Heart right ventricle (tissue), 16 donors: ENCODE data around the gene UGGT2. TPM values are rescaled to one million over a fixed set of nuclear protein-coding genes. Genes with fewer than 3 reads are reported as not detected.
A peak's percentile ranks its signal among the peaks of the same experiment; 100 is the strongest.

Source experiments
- ATAC-seq, 8 donors: fragments of 200-7000 bp; cut with Tn5 transposase; one replicate each; pipeline ENCODE4 v1.9.1; 2020; ENCODE audit warnings: mild to moderate bottlenecking in 8 of 8, moderate library complexity in 8 of 8, moderate number of reproducible peaks in 1 of 8
- DNase-seq, 2 donors: peaks; one replicate each; pipeline ENCODE4 v3.0.0-alpha.2; 2020
- H3K27ac ChIP-seq, 10 donors: fragments of 200-600 bp; sonication (generic) in 2 of 10; one replicate each; pipeline versions ENCODE4 v1.5.0 to v1.8.0; 2020 to 2022; ENCODE audit warnings: mild to moderate bottlenecking in 3 of 10
- H3K27me3 ChIP-seq, 7 donors: fragments of 200-600 bp; one replicate each; pipeline ENCODE4 v1.8.0; 2021 to 2022; ENCODE audit warnings: mild to moderate bottlenecking in 2 of 7
- H3K36me3 ChIP-seq, 9 donors: fragments of 200-600 bp; sonication (generic) in 1 of 9; one replicate each; pipeline versions ENCODE4 v1.5.0 to v1.8.0; 2020 to 2022; ENCODE audit warnings: mild to moderate bottlenecking in 2 of 9
- H3K4me1 ChIP-seq, 9 donors: fragments of 200-600 bp; sonication (generic) in 1 of 9; one replicate each; pipeline versions ENCODE4 v1.5.0 to v1.8.0; 2020 to 2022; ENCODE audit warnings: mild to moderate bottlenecking in 4 of 9
- H3K4me3 ChIP-seq, 10 donors: fragments of 200-600 bp; sonication (generic) in 2 of 10; one replicate each; pipeline versions ENCODE4 v1.5.0 to v1.8.0; 2020 to 2022; ENCODE audit warnings: mild to moderate bottlenecking in 7 of 10, moderate library complexity in 2 of 10
- H3K9me3 ChIP-seq, 11 donors: fragments of 200-600 bp in 10 of 11; sonication (generic) in 2 of 11; one replicate each; pipeline versions ENCODE4 v1.5.0 to v1.8.0; 2013 to 2022; ENCODE audit warnings: mild to moderate bottlenecking in 2 of 11, control low read depth in 1 of 11, moderate library complexity in 1 of 11
- CTCF ChIP-seq, 9 donors: fragments of 200-600 bp; sonication (generic) in 2 of 9; IDR thresholded peaks; one replicate each; pipeline versions ENCODE4 v1.5.0 to v1.8.0; 2021 to 2022; ENCODE audit warnings: antibody characterized with exemption in 9 of 9, mild to moderate bottlenecking in 5 of 9, moderate library complexity in 1 of 9
- WGBS, 2 donors: extraction: QIAGEN DNeasy Blood & Tissue Kit; methylation state at CpG; one replicate each; pipeline ENCODE4 v1.1.7; 2013; ENCODE audit warnings: inconsistent platforms in 1 of 2; 5-methylcytosine and 5-hydroxymethylcytosine counted together
- intact Hi-C, 10 donors: fragments of 100-400 bp; cut with DNase I; formaldehyde crosslinking; loops; one replicate each; pipeline versions ENCODE4 v1.11.1 to v1.14.2; 2022
- polyA plus RNA-seq, 2 donors: library from polyadenylated mRNA; stranded (reverse); fragments of 200-250 nt; gene quantifications; one replicate each; pipeline ENCODE4 v1.2.3, GENCODE V29; 2013
- total RNA-seq, 10 donors: library from RNA; stranded (reverse); fragmentation: NEBNext Ultra II Directional in 3 of 10; extraction: Animal tissue kit (Norgen Biotek cat#: 25700) in 3 of 10; gene quantifications; one replicate each; pipeline versions ENCODE4 v1.2.1 to v1.2.4, GENCODE V29; 2021 to 2023
- donor health status: Arrhythmogenic right ventricular cardiomyopathy.
- donor health status: ischemic (EF 13 %, LVEDD 7.1; RV severe dilation, severe dysfunction).
- donor health status: healthy with polysubstance abuse.
- donor health status: DM: no; HTN: yes; CAD: no.
- donor health status: DM: no; HTN: no; CAD: no.
- donor health status: ischemic (EF 25% LVEDD 6.9; RV normal size, moderate dysfunction).
- donor health status: ischemic (EF 25% LVEDD 5.7; RV mildly dilated, moderate dysfunction).
- donor health status: healthy.
- donor health status: DM: yes; HTN: yes; CAD: no.
- donor health status: Ischemic cardiomyopathy.
- donor health status: ischemic (EF 35%, LVEDD 5.7; RV mildly dilated, moderate dysfunction).
- donor health status: nonischemic (EF 11% LVEDD 7.7; RV severe dilation, severe dysfunction).
- donor health status: DM: yes; HTN: yes; CAD: no.
- donor health status: PGD.
- donor health status: ischemic (EF 29% LVEDD 5.4; RV normal size, mild dysfunction).
- donor health status: nonischemic (EF 23%, LVEDD 6.1; RV moderate dilation, normal function).

The UGGT2 gene
- total and polyA plus RNA-seq, 12 donors: 4.7 to 13.4 (median 11.0) TPM

DNA sequence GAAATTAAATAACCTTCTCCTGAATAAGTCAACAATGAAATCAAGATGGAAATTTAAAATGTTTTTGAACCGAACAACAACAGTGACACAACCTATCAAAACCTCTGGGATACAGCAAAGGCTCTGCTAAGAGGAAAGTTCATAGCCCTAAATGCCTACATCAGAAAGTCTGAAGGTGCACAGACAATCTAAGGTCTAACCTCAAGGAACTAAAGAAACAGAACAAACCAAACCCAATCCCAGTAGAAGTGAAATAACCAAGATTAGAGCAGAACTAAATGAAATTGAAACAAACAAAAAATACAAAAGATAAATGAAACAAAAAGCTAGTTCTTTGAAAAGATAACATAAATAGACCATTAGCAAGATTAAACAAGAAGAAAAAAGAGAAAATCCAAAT lies 9.0 kb downstream of the UGGT2 start:
- intact Hi-C loops: no loop called here

GRCh38 chr13:96041326-96042110 lies 11.7 kb downstream of the UGGT2 start:
- H3K27me3 ChIP-seq: no peaks in the 10 kb centered on the region
- H3K4me3 ChIP-seq: no peak overlapping the region
- H3K4me1 ChIP-seq: no peaks in the 10 kb centered on the region
- no peak for TF ChIP-seq CTCF (IDR thresholded peaks at IDR 0.05)
- H3K9me3 ChIP-seq: peaks cover 0 to 14% (median 1%) of the 10 kb centered on the region in 11 donors
- H3K27ac ChIP-seq: no peak overlapping the region
- intact Hi-C loops: no loop called here
- DNase-seq (no peak), ATAC-seq (no peak)
- 92 to 95% methylated on average over 4 of the region's 4 CpGs for WGBS, 2 donors
- peaks cover 0 to 3% (median 0%) of the 10 kb centered on the region in 9 donors for H3K36me3 ChIP-seq

More for the DNA sequence above, 9.0 kb downstream of the UGGT2 start:
- 93 to 98% methylated on average over 1 of the region's 1 CpG for WGBS, 2 donors
- H3K4me1 ChIP-seq: no peaks in the 10 kb centered on the region
- H3K27ac ChIP-seq: no peak overlapping the region
- no peaks in the 10 kb centered on the region for H3K27me3 ChIP-seq
- H3K9me3 ChIP-seq: peaks cover 0 to 19% (median 4%) of the 10 kb centered on the region in 11 donors
- TF ChIP-seq CTCF (IDR thresholded peaks at IDR 0.05): no peak
- no peak overlapping the region for H3K4me3 ChIP-seq
- H3K36me3 ChIP-seq: peaks cover 0 to 6% (median 0%) of the 10 kb centered on the region in 9 donors
- no peak for ATAC-seq
- no peak for DNase-seq

DNA sequence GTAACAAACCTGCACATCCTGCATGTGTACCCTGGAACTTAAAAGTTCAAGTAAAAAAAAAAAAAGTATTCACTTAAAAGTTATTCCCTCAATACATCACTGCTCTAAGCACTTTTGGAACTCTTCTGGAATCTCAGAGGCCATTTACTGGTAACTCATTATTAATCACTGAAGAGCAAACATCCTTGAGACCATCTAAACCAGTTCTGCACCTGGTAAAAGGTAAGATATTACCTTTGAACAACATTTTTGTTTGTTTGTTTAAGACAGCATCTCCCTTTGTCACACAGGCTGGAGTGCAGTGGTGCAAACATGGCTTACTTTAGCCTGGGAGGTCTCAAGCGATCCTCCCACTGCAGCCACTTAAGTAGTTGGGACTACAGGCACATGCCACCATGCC lies 16.7 kb downstream of the UGGT2 start:
- no peak for ATAC-seq
- 98 to 100% methylated on average over 1 of the region's 1 CpG for WGBS, 2 donors
- H3K27me3 ChIP-seq: no peaks in the 10 kb centered on the region
- peaks cover 0 to under 1% (median 0%) of the 10 kb centered on the region in 9 donors for H3K36me3 ChIP-seq
- no peak for DNase-seq
- no peak overlapping the region for H3K4me3 ChIP-seq
- intact Hi-C loops: no loop called here
- TF ChIP-seq CTCF (IDR thresholded peaks at IDR 0.05): no peak
- no peaks in the 10 kb centered on the region for H3K4me1 ChIP-seq
- H3K27ac ChIP-seq: no peak overlapping the region
- H3K9me3 ChIP-seq: peaks cover 0 to 11% (median 0%) of the 10 kb centered on the region in 11 donors

- H3K4me3 ChIP-seq: no peak overlapping the region
- no peaks in the 10 kb centered on the region for H3K27me3 ChIP-seq
- no peak for TF ChIP-seq CTCF (IDR thresholded peaks at IDR 0.05)
- intact Hi-C loops: no loop called here
- no peaks in the 10 kb centered on the region for H3K4me1 ChIP-seq
- WGBS, 2 donors: 94 to 96% methylated on average over 10 of the region's 10 CpGs
- peaks cover 0 to 11% (median 0%) of the 10 kb centered on the region in 11 donors for H3K9me3 ChIP-seq
- ATAC-seq (peak in 1 of 8 donors; percentile 50), DNase-seq (no peak)
- no peak overlapping the region for H3K27ac ChIP-seq
- peaks cover 0 to 15% (median 0%) of the 10 kb centered on the region in 9 donors for H3K36me3 ChIP-seq
These were observed 18.5 kb downstream of the UGGT2 start for GRCh38 chr13:96034662-96035061.
